ENCODE results near the gene CYP1B1. TPM values are rescaled to one million over a fixed set of nuclear protein-coding genes. Genes with fewer than 3 reads are reported as not detected.

Gene CYP1B1
- total and polyA plus RNA-seq, 2 experiments from 2014 or later, result 56.0 to 116 TPM

DNA sequence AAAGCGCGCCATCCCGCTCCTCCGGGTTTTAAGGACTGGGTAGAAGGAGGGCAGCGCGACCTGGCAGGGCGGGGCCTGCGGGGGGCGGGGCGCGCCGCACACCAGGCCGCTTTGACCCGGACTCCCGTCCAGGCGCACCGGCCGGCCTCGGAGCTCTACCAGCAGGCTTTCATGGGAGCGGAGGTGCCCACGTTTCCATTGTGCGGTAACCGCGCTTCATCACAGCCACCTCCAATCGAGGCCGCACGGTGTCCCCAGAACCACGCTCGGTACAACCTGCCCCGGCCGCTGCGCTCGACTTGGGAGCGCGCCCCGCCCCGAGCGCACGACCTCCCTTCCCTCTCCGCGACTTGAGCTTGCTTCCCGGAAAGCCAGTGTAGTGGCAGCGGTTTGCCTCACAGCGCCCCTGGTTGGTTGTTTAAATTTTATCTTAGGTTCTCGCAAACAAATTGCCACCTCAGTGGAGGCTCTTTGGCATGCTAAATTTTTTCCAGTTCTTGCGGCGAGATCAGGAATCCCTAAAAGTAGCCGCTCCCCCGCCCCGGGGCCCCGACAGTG, 280 bp upstream of the CYP1B1 start:
- Histone ChIP-seq H3K9me3 (ENCODE audit: low read depth) (no peaks in the 10 kb centered on the region), H3K9ac (peak overlapping the region; percentile 87), H3K36me3 (ENCODE audit: low read depth) (no peaks in the 10 kb centered on the region; the same call in 1 of the 2 replicates), H3K4me3 (peak overlapping the region; percentile 73), H3K27ac (peak overlapping the region; percentile 89), H4K20me1 (ENCODE audit: insufficient read depth) (no peaks in the 10 kb centered on the region), H3K27me3 (replicated peaks; ENCODE audit: insufficient read depth) (no peaks in the 10 kb centered on the region), H3K9me2 (ENCODE audit: insufficient read depth) (no peaks in the 10 kb centered on the region), H3K79me2 (ENCODE audit: insufficient read depth) (no peaks in the 10 kb centered on the region), H3K4me1 (ENCODE audit: insufficient read depth) (peaks cover 7% of the 10 kb centered on the region), H3K4me2 (ENCODE audit: unreplicated experiment) (peak overlapping the region; percentile 66), H3F3A (ENCODE audit: insufficient read depth) (peaks cover 9% of the 10 kb centered on the region), H2AFZ (peak overlapping the region; percentile 34)
- in situ Hi-C loops (cut with MboI), result no loop called here
- TF ChIP-seq EZH2phosphoT487 (IDR thresholded peaks at IDR 0.05; ENCODE audit: insufficient read depth, low read depth) (no peak), EZH2 (IDR thresholded peaks at IDR 0.05; ENCODE audit: insufficient read depth, poor library complexity, severe bottlenecking) (no peak)
- 2% methylated on average over 28 to 43 of the region's 51 CpGs for WGBS, 2 experiments (ENCODE audit: low coverage in 1 of 2, low lambda C conversion rate in 2 of 2, missing lambda C conversion rate in 2 of 2)
- peak; percentile 94 for DNase-seq

DNA sequence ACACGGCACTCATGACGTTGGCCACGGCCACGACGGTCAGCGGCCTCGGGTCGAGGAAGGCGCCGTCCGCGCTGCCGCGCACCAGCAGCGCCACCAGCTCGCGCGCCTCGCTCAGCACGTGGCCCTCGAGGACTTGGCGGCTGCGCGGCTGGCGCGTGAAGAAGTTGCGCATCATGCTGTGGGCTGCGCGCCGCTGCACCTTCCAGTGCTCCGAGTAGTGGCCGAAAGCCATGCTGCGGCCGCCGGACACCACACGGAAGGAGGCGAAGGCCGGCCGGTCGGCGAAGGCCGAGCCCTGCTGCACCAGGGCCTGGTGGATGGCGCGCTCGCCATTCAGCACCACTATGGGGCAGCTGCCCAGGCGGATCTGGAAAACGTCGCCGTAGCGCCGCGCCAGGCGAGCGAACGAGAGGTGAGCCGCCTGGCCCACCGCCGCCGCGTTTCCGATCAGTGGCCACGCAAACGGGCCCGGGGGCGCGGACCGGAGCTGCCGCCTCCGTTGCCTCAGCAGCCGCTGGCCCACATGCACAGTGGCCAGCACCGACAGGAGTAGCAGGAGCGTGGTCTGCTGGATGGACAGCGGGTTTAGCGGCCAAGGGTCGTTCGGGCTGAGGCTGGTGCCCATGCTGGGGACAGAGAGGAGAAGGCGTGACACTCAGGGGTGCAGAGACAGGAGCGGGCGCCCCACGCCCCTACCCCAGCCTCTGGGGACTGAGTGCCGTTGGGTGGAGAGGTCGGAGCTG, 1.0 kb downstream of the CYP1B1 start:
- in situ Hi-C loops (cut with MboI), result no loop called here
- H3K4me2 ChIP-seq (ENCODE audit: unreplicated experiment), result peak overlapping the region; percentile 66
- H2AFZ ChIP-seq, result peak overlapping the region; percentile 34; the same call in 1 of the 2 replicates
- H3F3A ChIP-seq (ENCODE audit: insufficient read depth), result peaks cover 15% of the 10 kb centered on the region
- H3K9ac ChIP-seq, result peak overlapping the region; percentile 87
- TF ChIP-seq EZH2 (IDR thresholded peaks at IDR 0.05; ENCODE audit: insufficient read depth, poor library complexity, severe bottlenecking), result no peak
- no peaks in the 10 kb centered on the region for H3K79me2 ChIP-seq (ENCODE audit: insufficient read depth)
- no peaks in the 10 kb centered on the region for H4K20me1 ChIP-seq (ENCODE audit: insufficient read depth)
- peak overlapping the region; percentile 89 for H3K27ac ChIP-seq
- H3K9me2 ChIP-seq (ENCODE audit: insufficient read depth), result no peaks in the 10 kb centered on the region
- H3K27me3 ChIP-seq (replicated peaks; ENCODE audit: insufficient read depth), result no peaks in the 10 kb centered on the region
- 18 to 21% methylated on average over 62 to 70 of the region's 82 CpGs for WGBS, 2 experiments (ENCODE audit: low coverage in 1 of 2, low lambda C conversion rate in 2 of 2, missing lambda C conversion rate in 2 of 2)
- H3K9me3 ChIP-seq (ENCODE audit: low read depth), result no peaks in the 10 kb centered on the region
- H3K36me3 ChIP-seq (ENCODE audit: low read depth), result peaks cover 4% of the 10 kb centered on the region; the same call in 1 of the 2 replicates
- peak; percentile 64 for DNase-seq
- peaks cover 7% of the 10 kb centered on the region for H3K4me1 ChIP-seq (ENCODE audit: insufficient read depth)
- H3K4me3 ChIP-seq, result peak overlapping the region; percentile 73

DNA sequence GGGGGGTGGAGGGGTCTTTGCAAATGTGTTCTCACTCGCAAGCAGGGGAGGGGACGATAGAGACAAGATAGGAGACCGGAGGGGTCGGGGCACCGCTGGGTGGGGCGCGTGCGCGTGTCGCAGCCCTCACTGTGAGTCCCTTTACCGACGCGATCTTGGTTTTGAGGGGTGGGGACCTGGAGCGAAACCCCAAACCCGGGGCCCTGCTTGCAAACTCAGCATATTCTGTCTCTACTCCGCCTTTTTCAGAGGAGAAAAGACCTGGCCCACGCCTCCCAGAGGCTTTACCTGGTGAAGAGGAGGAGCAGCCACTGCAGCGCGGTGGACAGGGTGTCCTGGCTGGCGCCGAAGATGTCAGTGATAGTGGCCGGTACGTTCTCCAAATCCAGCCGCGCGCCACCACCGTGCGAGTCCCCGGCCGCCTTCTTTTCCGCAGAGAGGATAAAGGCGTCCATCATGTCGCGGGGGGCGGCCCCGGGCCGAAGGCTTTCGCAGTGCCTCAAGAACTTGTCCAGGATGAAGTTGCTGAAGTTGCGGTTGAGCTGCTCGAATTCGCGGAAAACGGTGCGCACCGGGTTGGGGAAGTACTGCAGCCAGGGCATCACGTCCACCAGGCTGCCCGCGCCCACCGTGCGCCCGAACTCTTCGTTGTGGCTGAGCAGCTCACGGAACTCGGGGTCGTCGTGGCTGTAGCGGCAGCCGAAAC, 1.7 kb downstream of the CYP1B1 start:
- Histone ChIP-seq H3K79me2 (ENCODE audit: insufficient read depth) (no peaks in the 10 kb centered on the region), H3F3A (ENCODE audit: insufficient read depth) (peaks cover 18% of the 10 kb centered on the region), H3K4me3 (peak overlapping the region; percentile 73), H3K9me3 (ENCODE audit: low read depth) (no peaks in the 10 kb centered on the region), H3K9me2 (ENCODE audit: insufficient read depth) (no peaks in the 10 kb centered on the region), H3K9ac (no peak overlapping the region), H3K4me1 (ENCODE audit: insufficient read depth) (peaks cover 7% of the 10 kb centered on the region), H4K20me1 (ENCODE audit: insufficient read depth) (no peaks in the 10 kb centered on the region), H2AFZ (no peak overlapping the region), H3K4me2 (ENCODE audit: unreplicated experiment) (no peak overlapping the region), H3K27ac (no peak overlapping the region), H3K36me3 (ENCODE audit: low read depth) (peaks cover 4% of the 10 kb centered on the region; the same call in 1 of the 2 replicates), H3K27me3 (replicated peaks; ENCODE audit: insufficient read depth) (no peaks in the 10 kb centered on the region)
- TF ChIP-seq EZH2phosphoT487 (IDR thresholded peaks at IDR 0.05; ENCODE audit: insufficient read depth, low read depth) (no peak), EZH2 (IDR thresholded peaks at IDR 0.05; ENCODE audit: insufficient read depth, poor library complexity, severe bottlenecking) (no peak)
- in situ Hi-C loops (cut with MboI), result no loop called here
- WGBS, 2 experiments (ENCODE audit: low coverage in 1 of 2, low lambda C conversion rate in 2 of 2, missing lambda C conversion rate in 2 of 2), result 76 to 77% methylated on average over 47 to 58 of the region's 58 CpGs
- no peak for DNase-seq

DNA sequence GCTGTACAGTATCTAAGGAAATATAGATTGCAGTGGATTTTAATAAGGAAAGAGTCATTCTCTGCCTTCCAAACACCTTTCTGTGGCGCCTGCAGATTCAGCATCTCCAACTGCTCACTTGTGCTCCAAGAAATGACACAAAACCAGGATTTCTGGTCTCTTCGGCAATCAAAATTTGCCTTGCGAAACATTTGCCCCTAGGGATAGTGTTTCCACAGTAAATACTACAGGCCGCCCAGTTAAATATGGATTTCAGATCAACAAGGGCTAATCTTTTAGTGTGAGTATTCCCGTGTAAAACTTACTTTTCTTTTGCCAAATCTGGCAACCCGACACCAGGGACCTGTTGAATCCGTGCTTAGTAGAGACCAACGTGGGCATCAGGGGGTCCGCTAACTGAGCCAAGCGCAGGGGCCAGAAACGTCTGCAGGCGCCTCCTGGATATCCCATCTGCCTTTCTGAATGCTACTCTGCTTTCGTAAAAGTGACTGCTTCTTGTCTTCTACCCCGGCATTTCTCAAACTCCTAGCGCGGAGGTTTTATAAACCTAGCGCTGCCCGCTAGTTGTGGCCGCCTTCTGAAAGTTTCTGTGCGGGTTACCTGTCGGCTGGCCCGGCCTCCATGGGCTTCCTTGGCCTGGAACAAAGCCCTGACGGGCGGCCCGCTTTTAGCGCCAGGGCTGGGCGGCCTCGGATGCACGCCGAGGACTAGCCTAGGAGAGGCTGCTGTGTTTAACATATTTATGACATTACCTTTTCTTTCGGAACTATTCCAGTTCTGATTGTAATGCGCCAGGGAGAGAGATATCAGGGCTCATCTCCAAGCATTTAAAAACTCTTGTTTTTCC, 2.5 kb downstream of the CYP1B1 start:
- Histone ChIP-seq H3K9me3 (ENCODE audit: low read depth) (no peaks in the 10 kb centered on the region), H3F3A (ENCODE audit: insufficient read depth) (peaks cover 18% of the 10 kb centered on the region), H3K79me2 (ENCODE audit: insufficient read depth) (no peaks in the 10 kb centered on the region), H4K20me1 (ENCODE audit: insufficient read depth) (no peaks in the 10 kb centered on the region), H3K27me3 (replicated peaks; ENCODE audit: insufficient read depth) (no peaks in the 10 kb centered on the region), H3K4me1 (ENCODE audit: insufficient read depth) (peaks cover 12% of the 10 kb centered on the region), H3K4me3 (peak overlapping the region; percentile 41), H3K9ac (no peak overlapping the region), H2AFZ (no peak overlapping the region), H3K36me3 (ENCODE audit: low read depth) (peaks cover 10% of the 10 kb centered on the region; the same call in 1 of the 2 replicates), H3K27ac (no peak overlapping the region), H3K9me2 (ENCODE audit: insufficient read depth) (no peaks in the 10 kb centered on the region), H3K4me2 (ENCODE audit: unreplicated experiment) (peak overlapping the region; percentile 12)
- WGBS, 2 experiments (ENCODE audit: low coverage in 1 of 2, low lambda C conversion rate in 2 of 2, missing lambda C conversion rate in 2 of 2), result 93 to 94% methylated on average over 32 of the region's 32 CpGs
- no peak for DNase-seq
- in situ Hi-C loops (cut with MboI), result no loop called here
- no peak for TF ChIP-seq EZH2phosphoT487 (IDR thresholded peaks at IDR 0.05; ENCODE audit: insufficient read depth, low read depth)
- TF ChIP-seq EZH2 (IDR thresholded peaks at IDR 0.05; ENCODE audit: insufficient read depth, poor library complexity, severe bottlenecking), result no peak
